Measurements from ENCODE around the gene DLK1.

DLK1 gene

GRCh38 chr14:100777818-100778525 is 51.3 kb downstream of the DLK1 start:
- Histone ChIP-seq H3K9me3 (ENCODE audit: insufficient read depth, low read depth, low read length) (no peaks in the 10 kb centered on the region), H3K27ac (ENCODE audit: low read length) (no peak overlapping the region), H3K27me3 (ENCODE audit: insufficient read depth, low read length) (no peaks in the 10 kb centered on the region), H3K4me1 (ENCODE audit: insufficient read depth, low read length) (no peaks in the 10 kb centered on the region), H3K36me3 (ENCODE audit: insufficient read depth, low read depth, low read length) (no peaks in the 10 kb centered on the region), H3K9ac (ENCODE audit: low read depth, low read length) (no peak overlapping the region), H3K4me3 (ENCODE audit: low read length) (no peak overlapping the region)

- H3K36me3 ChIP-seq (ENCODE audit: insufficient read depth, low read depth, low read length), result no peaks in the 10 kb centered on the region
- H3K4me1 ChIP-seq (ENCODE audit: insufficient read depth, low read length), result no peaks in the 10 kb centered on the region
- H3K4me3 ChIP-seq (ENCODE audit: low read length), result no peak overlapping the region
- no peaks in the 10 kb centered on the region for H3K27me3 ChIP-seq (ENCODE audit: insufficient read depth, low read length)
- H3K27ac ChIP-seq (ENCODE audit: low read length), result no peak overlapping the region
- H3K9me3 ChIP-seq (ENCODE audit: insufficient read depth, low read depth, low read length), result no peaks in the 10 kb centered on the region
- H3K9ac ChIP-seq (ENCODE audit: low read depth, low read length), result no peak overlapping the region
Measured at GRCh38 chr14:100778526-100778882, 51.8 kb downstream of the DLK1 start.

GRCh38 chr14:100778951-100779690 is 52.4 kb downstream of the DLK1 start:
- H3K27me3 ChIP-seq (ENCODE audit: insufficient read depth, low read length), result no peaks in the 10 kb centered on the region
- H3K4me3 ChIP-seq (ENCODE audit: low read length), result no peak overlapping the region
- no peak overlapping the region for H3K27ac ChIP-seq (ENCODE audit: low read length)
- H3K9me3 ChIP-seq (ENCODE audit: insufficient read depth, low read depth, low read length), result no peaks in the 10 kb centered on the region
- H3K36me3 ChIP-seq (ENCODE audit: insufficient read depth, low read depth, low read length), result no peaks in the 10 kb centered on the region
- no peaks in the 10 kb centered on the region for H3K4me1 ChIP-seq (ENCODE audit: insufficient read depth, low read length)
- no peak overlapping the region for H3K9ac ChIP-seq (ENCODE audit: low read depth, low read length)

DNA sequence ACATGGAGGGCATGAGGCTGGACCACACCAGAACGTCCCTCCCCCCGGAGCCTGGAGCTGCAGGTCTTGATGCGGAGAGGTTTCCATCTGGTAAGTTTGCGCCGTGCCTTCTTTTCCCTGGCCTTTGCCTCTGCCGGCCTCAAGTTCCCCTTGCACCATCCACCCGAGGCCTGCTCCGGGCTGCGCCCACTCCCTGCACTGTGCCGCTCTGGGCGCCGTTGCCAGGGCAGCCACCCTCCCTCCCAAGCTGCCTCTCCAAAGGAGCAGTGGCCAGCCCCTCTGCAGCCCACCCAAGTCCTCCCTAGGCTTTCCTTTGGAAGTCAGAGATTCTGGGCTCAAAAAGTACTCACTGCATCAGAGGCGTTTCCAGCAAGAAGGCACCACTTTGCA is 53.0 kb downstream of the DLK1 start:
- no peak overlapping the region for H3K4me3 ChIP-seq (ENCODE audit: low read length)
- H3K36me3 ChIP-seq (ENCODE audit: insufficient read depth, low read depth, low read length), result no peaks in the 10 kb centered on the region
- no peaks in the 10 kb centered on the region for H3K27me3 ChIP-seq (ENCODE audit: insufficient read depth, low read length)
- no peak overlapping the region for H3K9ac ChIP-seq (ENCODE audit: low read depth, low read length)
- no peaks in the 10 kb centered on the region for H3K4me1 ChIP-seq (ENCODE audit: insufficient read depth, low read length)
- H3K9me3 ChIP-seq (ENCODE audit: insufficient read depth, low read depth, low read length), result no peaks in the 10 kb centered on the region
- no peak overlapping the region for H3K27ac ChIP-seq (ENCODE audit: low read length)

- H3K36me3 ChIP-seq (ENCODE audit: insufficient read depth, low read depth, low read length), result no peaks in the 10 kb centered on the region
- no peak overlapping the region for H3K9ac ChIP-seq (ENCODE audit: low read depth, low read length)
- H3K27me3 ChIP-seq (ENCODE audit: insufficient read depth, low read length), result no peaks in the 10 kb centered on the region
- H3K9me3 ChIP-seq (ENCODE audit: insufficient read depth, low read depth, low read length), result no peaks in the 10 kb centered on the region
- no peaks in the 10 kb centered on the region for H3K4me1 ChIP-seq (ENCODE audit: insufficient read depth, low read length)
- no peak overlapping the region for H3K4me3 ChIP-seq (ENCODE audit: low read length)
- no peak overlapping the region for H3K27ac ChIP-seq (ENCODE audit: low read length)
Measured at GRCh38 chr14:100780246-100780645, 53.6 kb downstream of the DLK1 start.

DNA sequence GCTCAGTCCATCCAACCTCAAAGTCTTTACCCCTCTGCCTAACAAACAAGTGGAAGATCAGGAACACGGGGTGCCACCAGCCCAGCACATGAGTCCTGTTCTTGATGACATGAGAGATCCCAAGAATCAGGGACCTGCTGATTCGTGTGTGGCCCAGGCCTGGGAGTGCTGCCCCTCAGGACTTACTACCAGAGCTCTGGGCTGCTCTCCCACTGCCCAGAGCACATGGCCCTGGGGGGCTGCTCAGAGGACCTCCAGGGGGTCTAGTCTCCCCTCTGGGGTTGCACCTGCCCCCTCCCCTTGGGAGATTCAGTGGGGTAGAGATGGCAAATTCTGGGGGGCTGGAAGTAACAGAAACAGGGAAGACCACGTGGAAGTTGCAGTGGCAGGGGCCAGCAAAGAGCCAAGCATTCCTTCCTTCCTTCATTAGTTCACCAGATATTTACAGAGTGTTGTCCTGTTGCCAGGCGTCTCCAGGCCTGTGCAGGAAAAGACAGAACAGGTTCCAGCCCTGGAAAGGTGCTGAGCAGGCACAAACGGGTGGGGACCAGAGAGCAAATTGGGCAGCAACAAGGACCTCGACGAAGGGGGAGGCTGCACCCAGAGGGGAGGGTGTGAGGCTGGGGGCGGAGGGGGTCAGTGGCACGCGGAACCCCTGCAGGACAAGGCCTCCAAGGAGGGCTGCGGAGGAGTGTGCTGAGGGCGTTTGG is 54.1 kb downstream of the DLK1 start:
- H3K4me1 ChIP-seq (ENCODE audit: insufficient read depth, low read length), result no peaks in the 10 kb centered on the region
- H3K36me3 ChIP-seq (ENCODE audit: insufficient read depth, low read depth, low read length), result no peaks in the 10 kb centered on the region
- no peak overlapping the region for H3K4me3 ChIP-seq (ENCODE audit: low read length)
- H3K27ac ChIP-seq (ENCODE audit: low read length), result no peak overlapping the region
- H3K9me3 ChIP-seq (ENCODE audit: insufficient read depth, low read depth, low read length), result no peaks in the 10 kb centered on the region
- no peaks in the 10 kb centered on the region for H3K27me3 ChIP-seq (ENCODE audit: insufficient read depth, low read length)
- H3K9ac ChIP-seq (ENCODE audit: low read depth, low read length), result no peak overlapping the region

GRCh38 chr14:100781952-100782351 is 55.3 kb downstream of the DLK1 start:
- H3K36me3 ChIP-seq (ENCODE audit: insufficient read depth, low read depth, low read length), result no peaks in the 10 kb centered on the region
- H3K4me1 ChIP-seq (ENCODE audit: insufficient read depth, low read length), result no peaks in the 10 kb centered on the region
- no peak overlapping the region for H3K4me3 ChIP-seq (ENCODE audit: low read length)
- H3K9ac ChIP-seq (ENCODE audit: low read depth, low read length), result no peak overlapping the region
- H3K27ac ChIP-seq (ENCODE audit: low read length), result no peak overlapping the region
- H3K9me3 ChIP-seq (ENCODE audit: insufficient read depth, low read depth, low read length), result no peaks in the 10 kb centered on the region
- no peaks in the 10 kb centered on the region for H3K27me3 ChIP-seq (ENCODE audit: insufficient read depth, low read length)

DNA sequence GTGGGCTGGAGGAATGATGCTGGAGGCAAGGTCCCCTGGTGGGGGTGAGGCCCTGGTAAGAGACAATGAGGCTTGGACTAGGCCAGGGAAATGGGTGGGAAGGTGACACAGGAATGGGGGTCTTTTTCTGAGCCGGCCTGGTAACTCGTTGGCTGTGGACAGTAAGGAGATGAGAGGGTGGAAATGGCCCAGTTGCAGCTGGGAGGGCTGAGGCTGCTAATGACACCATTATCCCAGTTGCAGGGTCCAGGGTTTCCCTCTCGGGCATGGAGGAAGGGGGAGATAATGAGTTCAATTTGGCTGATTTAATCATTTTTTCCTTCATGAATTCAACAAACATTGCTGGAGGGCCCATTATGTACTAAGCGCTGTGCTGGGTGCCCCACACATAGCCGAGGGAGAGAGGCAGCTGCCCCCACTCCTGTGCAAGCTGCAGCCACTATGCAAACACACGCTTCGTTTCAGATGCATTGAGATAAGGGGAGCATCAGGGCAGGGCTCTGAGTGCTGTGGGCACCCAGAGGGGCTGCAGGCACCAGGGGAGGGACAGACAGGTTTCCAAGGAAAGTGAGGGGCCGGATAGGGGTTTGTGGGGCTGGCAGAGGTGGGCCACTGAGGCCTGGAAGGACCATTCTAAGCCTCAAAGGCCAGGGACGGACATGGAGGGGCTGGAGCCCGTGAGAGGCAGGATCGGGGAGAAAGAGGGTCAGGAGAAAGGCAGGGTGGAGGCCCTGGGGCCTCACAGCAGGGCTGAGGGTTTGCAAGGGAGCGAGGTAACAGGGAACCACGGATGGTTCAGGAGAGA is 56.0 kb downstream of the DLK1 start:
- Histone ChIP-seq H3K27ac (ENCODE audit: low read length) (no peak overlapping the region), H3K4me1 (ENCODE audit: insufficient read depth, low read length) (no peaks in the 10 kb centered on the region), H3K4me3 (ENCODE audit: low read length) (no peak overlapping the region), H3K9ac (ENCODE audit: low read depth, low read length) (no peak overlapping the region), H3K27me3 (ENCODE audit: insufficient read depth, low read length) (no peaks in the 10 kb centered on the region), H3K9me3 (ENCODE audit: insufficient read depth, low read depth, low read length) (no peaks in the 10 kb centered on the region), H3K36me3 (ENCODE audit: insufficient read depth, low read depth, low read length) (no peaks in the 10 kb centered on the region)

GRCh38 chr14:100783630-100784370 is 57.1 kb downstream of the DLK1 start:
- Histone ChIP-seq H3K4me1 (ENCODE audit: insufficient read depth, low read length) (no peaks in the 10 kb centered on the region), H3K27ac (ENCODE audit: low read length) (no peak overlapping the region), H3K4me3 (ENCODE audit: low read length) (no peak overlapping the region), H3K27me3 (ENCODE audit: insufficient read depth, low read length) (no peaks in the 10 kb centered on the region), H3K9me3 (ENCODE audit: insufficient read depth, low read depth, low read length) (no peaks in the 10 kb centered on the region), H3K36me3 (ENCODE audit: insufficient read depth, low read depth, low read length) (no peaks in the 10 kb centered on the region), H3K9ac (ENCODE audit: low read depth, low read length) (no peak overlapping the region)

DNA sequence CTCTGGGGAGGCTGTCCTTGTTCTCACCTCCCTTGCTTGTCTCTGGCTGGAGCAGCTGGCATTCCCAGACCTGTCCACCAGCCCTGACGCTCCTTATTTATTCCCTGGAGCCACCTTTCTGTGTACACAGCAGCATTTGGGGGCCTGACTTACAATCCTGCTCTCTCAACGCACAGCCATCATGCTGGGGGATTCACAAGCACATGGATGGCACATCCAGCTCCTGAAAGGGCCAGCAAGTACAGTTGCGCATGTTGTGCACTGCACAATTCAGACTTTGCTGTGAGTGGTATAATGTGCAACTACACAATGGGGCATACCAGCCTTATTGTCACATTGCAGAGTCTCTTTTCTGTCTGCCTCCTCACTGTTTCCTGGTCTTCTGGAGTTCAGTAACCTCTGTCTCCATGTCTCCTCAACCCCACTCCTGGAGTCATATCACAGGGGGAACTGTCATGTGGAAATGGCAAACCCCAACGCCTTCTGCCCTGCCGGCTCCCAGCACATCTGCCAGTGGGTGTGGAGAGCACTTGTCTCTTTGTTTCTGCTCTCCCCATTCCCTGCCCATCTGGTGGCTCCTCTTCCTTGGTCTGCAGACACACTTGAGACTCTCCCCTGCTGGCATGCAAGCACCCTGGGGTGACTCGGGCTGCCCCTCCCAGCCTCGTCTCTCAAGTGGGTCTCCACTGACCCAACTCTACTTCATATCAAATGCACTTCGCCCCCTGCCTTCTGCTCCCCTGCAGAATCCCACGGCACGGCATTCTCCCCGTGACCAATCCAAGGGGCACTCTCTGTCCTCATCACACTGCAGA is 58.0 kb downstream of the DLK1 start:
- Histone ChIP-seq H3K9me3 (ENCODE audit: insufficient read depth, low read depth, low read length) (no peaks in the 10 kb centered on the region), H3K9ac (ENCODE audit: low read depth, low read length) (no peak overlapping the region), H3K4me1 (ENCODE audit: insufficient read depth, low read length) (no peaks in the 10 kb centered on the region), H3K4me3 (ENCODE audit: low read length) (no peak overlapping the region), H3K27ac (ENCODE audit: low read length) (no peak overlapping the region), H3K27me3 (ENCODE audit: insufficient read depth, low read length) (no peaks in the 10 kb centered on the region), H3K36me3 (ENCODE audit: insufficient read depth, low read depth, low read length) (no peaks in the 10 kb centered on the region)

All from iPS-20b (cell line).